ENCODE measurements around the gene CFAP299. TPM values are rescaled to one million over a fixed set of nuclear protein-coding genes. Genes with fewer than 3 reads are reported as not detected.

The CFAP299 gene
- total and polyA plus RNA-seq, 2 of the 8 experiments (the other 6 are each of a cell fraction or from before 2014, with no cell fraction given), result not detected

DNA sequence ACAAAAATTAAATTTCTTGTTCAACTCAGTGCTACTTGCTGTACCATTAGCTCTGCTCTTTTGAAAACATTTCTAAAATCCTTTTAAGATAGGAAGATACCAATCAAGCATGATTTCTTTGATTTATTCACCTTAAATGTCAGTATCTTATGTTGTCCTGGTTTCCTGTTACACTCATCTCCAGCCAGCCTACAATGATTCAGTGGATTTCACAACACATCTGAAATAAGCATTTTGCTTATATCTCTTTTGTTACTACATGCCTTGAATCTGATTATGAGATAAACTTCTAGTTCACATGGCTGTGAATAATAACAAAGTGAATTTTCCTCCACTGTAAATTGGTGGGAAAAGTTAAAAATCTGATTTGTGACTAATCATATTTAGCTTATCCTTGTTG lies 582.5 kb downstream of the CFAP299 start:
- ChIA-PET CTCF (ENCODE audit: partially characterized antibody) (interaction anchor here (1.1 kb wide), 1 partner anchor 20 kb away, joined by 3 read pairs; no protein-coding TSS in a partner anchor), POLR2A (ENCODE audit: partially characterized antibody) (no interaction called here)
- TF ChIP-seq BCL11A (IDR thresholded peaks at IDR 0.05; ENCODE audit: low read depth in 2 of 2, low read length in 2 of 2) (no peak), JUN (IDR thresholded peaks at IDR 0.05; ENCODE audit: low read depth, low read length) (no peak), SUZ12 (IDR thresholded peaks at IDR 0.05; ENCODE audit: low read length) (no peak), SIN3A (conservative IDR thresholded peaks at IDR 0.05 in 1 of 2, IDR thresholded peaks at IDR 0.05 in 1 of 2; ENCODE audit: low read depth in 1 of 2, low read length in 2 of 2) (no peak), SP1 (IDR thresholded peaks at IDR 0.05; ENCODE audit: low read depth, low read length) (no peak), CBX8 (IDR thresholded peaks at IDR 0.05; ENCODE audit: borderline replicate concordance, low read depth, low read length) (no peak), BRCA1 (IDR thresholded peaks at IDR 0.05; ENCODE audit: low read depth, low read length) (no peak), CBX5 (IDR thresholded peaks at IDR 0.05; ENCODE audit: low read depth, low read length) (no peak), ASH2L (IDR thresholded peaks at IDR 0.05; ENCODE audit: low read length) (no peak)
- Histone ChIP-seq H2AFZ (ENCODE audit: low read length) (no peak overlapping the region), H4K91ac (replicated peaks; ENCODE audit: insufficient read length, low read length) (no peak overlapping the region), H3K18ac (ENCODE audit: extremely low read depth, low read length) (no peak overlapping the region), H4K20me1 (replicated peaks in 1 of 2; ENCODE audit: control insufficient read depth in 1 of 2, insufficient read depth in 2 of 2, low read length in 2 of 2) (no peaks in the 10 kb centered on the region), H2BK5ac (ENCODE audit: low read depth, low read length) (no peak overlapping the region), H3K79me2 (ENCODE audit: control insufficient read depth in 1 of 2, insufficient read depth in 2 of 2, low read length in 2 of 2) (no peaks in the 10 kb centered on the region), H3K14ac (ENCODE audit: insufficient read length) (no peak overlapping the region), H3K27me3 (replicated peaks in 1 of 4; ENCODE audit: control insufficient read depth in 3 of 4, extremely low read depth in 1 of 4, insufficient read depth in 3 of 4, low read length in 3 of 4) (peaks cover 0 to 2% (median 0%) of the 10 kb centered on the region in 4 experiments; a peak in 1 of 7 replicates), H2BK12ac (ENCODE audit: low read depth, low read length) (no peak overlapping the region), H2BK20ac (ENCODE audit: low read length) (no peak overlapping the region), H2BK120ac (replicated peaks; ENCODE audit: low read depth, low read length) (no peak overlapping the region), H3K4me1 (replicated peaks in 1 of 4; ENCODE audit: control insufficient read depth in 3 of 4, insufficient read depth in 4 of 4, low read length in 3 of 4) (no peaks in the 10 kb centered on the region), H3K4ac (replicated peaks; ENCODE audit: insufficient read length, low read depth, low read length) (no peak overlapping the region), H3K4me3 (ENCODE audit: extremely low read depth in 1 of 4, insufficient read depth in 2 of 4, low read depth in 3 of 4, low read length in 4 of 4) (no peak overlapping the region), H4K8ac (ENCODE audit: extremely low read depth, insufficient read depth, low read length) (no peak overlapping the region), H3K4me2 (ENCODE audit: insufficient read depth in 1 of 2, low read depth in 2 of 2, low read length in 2 of 2) (no peak overlapping the region), H3K9ac (replicated peaks in 1 of 4; ENCODE audit: extremely low read depth in 1 of 4, low read depth in 3 of 4, low read length in 3 of 4) (no peak overlapping the region), H3K9me3 (ENCODE audit: insufficient read depth in 2 of 2, low read depth in 1 of 2, low read length in 1 of 2) (no peaks in the 10 kb centered on the region; a peak in 1 of 4 replicates), H3K23ac (ENCODE audit: insufficient read length) (no peak overlapping the region), H4K5ac (ENCODE audit: insufficient read length, low read depth, low read length) (no peak overlapping the region), H2AK5ac (ENCODE audit: low read depth, low read length) (no peak overlapping the region), H3K36me3 (ENCODE audit: control insufficient read depth in 2 of 4, insufficient read depth in 4 of 4, low read length in 3 of 4) (no peaks in the 10 kb centered on the region), H3K79me1 (ENCODE audit: low read depth, low read length) (no peaks in the 10 kb centered on the region), H3K27ac (ENCODE audit: low read depth, low read length) (no peak overlapping the region), H3K23me2 (ENCODE audit: low read depth, low read length) (no peaks in the 10 kb centered on the region), H3K56ac (replicated peaks; ENCODE audit: insufficient read length, low read depth, low read length) (no peak overlapping the region), H2BK15ac (ENCODE audit: low read length) (no peak overlapping the region)
- FAIRE-seq (no peak), DNase-seq (ENCODE audit: low read depth in 1 of 2, low spot score in 2 of 2) (no peak)
